H1 (cell line): ENCODE data around the gene POLR1C. TPM values are rescaled to one million over a fixed set of nuclear protein-coding genes. Genes with fewer than 3 reads are reported as not detected.

Experiments
- CTCF ChIA-PET: fragments of 300-600 bp; sonication (Branson Sonifier 250); formaldehyde crosslinking; loops from one replicate; lab custom pipeline; 2021; ENCODE audit not compliant: partially characterized antibody; lab: Charles Lee
- POLR2A ChIA-PET: fragments of 300-600 bp; sonication (Branson Sonifier 250); formaldehyde crosslinking; loops from one replicate; lab custom pipeline; 2021; ENCODE audit warnings: inconsistent platforms; ENCODE audit not compliant: partially characterized antibody; lab: Charles Lee
- DNase-seq, 2 experiments: peaks; one replicate each; pipeline versions ENCODE4 v3.0.0 to v3.0.0-alpha.2; 2010 to 2022; ENCODE audit warnings: low spot score in 2 of 2, low read depth in 1 of 2, mixed read lengths in 1 of 2
- FAIRE-seq: peaks from 2 replicates; lab custom pipeline; 2011; peaks lifted over from hg19 to GRCh38; lab: Jason Lieb, UNC
- H2AFZ ChIP-seq: 2 replicates; pipeline ENCODE4 v1.8.1; 2012; ENCODE audit warnings: low read length, inconsistent platforms
- H2AK5ac ChIP-seq: 2 replicates; pipeline ENCODE4 v1.6.1; 2013; ENCODE audit warnings: low read depth, low read length
- H2BK120ac ChIP-seq: replicated peaks from 2 replicates; pipeline ENCODE3; 2013; ENCODE audit warnings: low read depth, low read length, inconsistent platforms
- H2BK12ac ChIP-seq: 2 replicates; pipeline ENCODE4 v1.6.1; 2013; ENCODE audit warnings: low read depth, low read length
- H2BK15ac ChIP-seq: 2 replicates; pipeline ENCODE4 v1.6.1; 2013; ENCODE audit warnings: low read length
- H2BK20ac ChIP-seq: 2 replicates; pipeline ENCODE4 v1.6.1; 2013; ENCODE audit warnings: low read length
- H2BK5ac ChIP-seq: 2 replicates; pipeline ENCODE4 v1.6.1; 2013; ENCODE audit warnings: low read depth, low read length
- H3K14ac ChIP-seq: 2 replicates; pipeline ENCODE4 v1.6.1; 2013; ENCODE audit warnings: inconsistent platforms; ENCODE audit not compliant: insufficient read length
- H3K18ac ChIP-seq: 2 replicates; pipeline ENCODE4 v1.6.1; 2013; ENCODE audit warnings: low read length; ENCODE audit errors: extremely low read depth
- H3K23ac ChIP-seq: 2 replicates; pipeline ENCODE4 v1.6.1; 2013; ENCODE audit warnings: inconsistent platforms; ENCODE audit not compliant: insufficient read length
- H3K23me2 ChIP-seq: 2 replicates; pipeline ENCODE4 v1.6.1; 2013; ENCODE audit warnings: low read depth, low read length
- H3K27ac ChIP-seq: 2 replicates; pipeline ENCODE4 v1.6.1; 2011; ENCODE audit warnings: low read depth, low read length, inconsistent platforms
- H3K27me3 ChIP-seq, 4 experiments: replicated peaks in 1 of 4; 1 replicate in 1 of 4; 2 replicates in 3 of 4; pipeline versions ENCODE4 v1.6.1 to v1.8.1; 2011 to 2013; ENCODE audit warnings: low read length in 3 of 4, mild to moderate bottlenecking in 3 of 4, inconsistent platforms in 2 of 4, mixed read lengths in 2 of 4, moderate library complexity in 1 of 4; ENCODE audit not compliant: control insufficient read depth in 3 of 4, insufficient read depth in 3 of 4; ENCODE audit errors: extremely low read depth in 1 of 4
- H3K36me3 ChIP-seq, 4 experiments: 2 replicates each; pipeline versions ENCODE4 v1.6.1 to v1.8.1; 2011 to 2013; ENCODE audit warnings: mild to moderate bottlenecking in 4 of 4, low read length in 3 of 4, moderate library complexity in 2 of 4, control low read depth in 1 of 4, inconsistent platforms in 1 of 4; ENCODE audit not compliant: insufficient read depth in 4 of 4, control insufficient read depth in 2 of 4
- H3K4ac ChIP-seq: replicated peaks from 2 replicates; pipeline ENCODE3; 2013; ENCODE audit warnings: low read length, low read depth, mixed read lengths, inconsistent platforms; ENCODE audit not compliant: insufficient read length
- H3K4me1 ChIP-seq, 4 experiments: replicated peaks in 1 of 4; 1 replicate in 1 of 4; 2 replicates in 3 of 4; pipeline versions ENCODE4 v1.6.1 to v1.8.1; 2011 to 2013; ENCODE audit warnings: low read length in 3 of 4, inconsistent platforms in 2 of 4, mixed read lengths in 1 of 4; ENCODE audit not compliant: insufficient read depth in 4 of 4, control insufficient read depth in 3 of 4
- H3K4me2 ChIP-seq, 2 experiments: 2 replicates each; pipeline versions ENCODE4 v1.6.1 to v1.8.1; 2011 to 2013; ENCODE audit warnings: low read depth in 2 of 2, low read length in 2 of 2, control low read depth in 1 of 2, inconsistent platforms in 1 of 2, mild to moderate bottlenecking in 1 of 2; ENCODE audit not compliant: insufficient read depth in 1 of 2
- H3K4me3 ChIP-seq, 4 experiments: fragments of 200-600, 300-600 bp in 1 of 4; sonication (generic), shearing (Covaris generic), sonication (Bioruptor Twin) in 1 of 4; 2 replicates each; pipeline versions ENCODE4 v1.5.1 to v1.8.1; 2011 to 2016; ENCODE audit warnings: low read length in 4 of 4, low read depth in 3 of 4, control low read depth in 2 of 4, inconsistent platforms in 2 of 4, mild to moderate bottlenecking in 2 of 4, mixed read lengths in 1 of 4, moderate library complexity in 1 of 4; ENCODE audit not compliant: insufficient read depth in 2 of 4; ENCODE audit errors: extremely low read depth in 1 of 4
- H3K56ac ChIP-seq: replicated peaks from 2 replicates; pipeline ENCODE3; 2013; ENCODE audit warnings: low read depth, mild to moderate bottlenecking, mixed read lengths, low read length, inconsistent platforms; ENCODE audit not compliant: insufficient read length
- H3K79me1 ChIP-seq: 2 replicates; pipeline ENCODE4 v1.6.1; 2013; ENCODE audit warnings: low read depth, low read length, control low read depth
- H3K79me2 ChIP-seq, 2 experiments: 2 replicates each; pipeline versions ENCODE4 v1.6.1 to v1.8.1; 2012 to 2013; ENCODE audit warnings: low read length in 2 of 2, mild to moderate bottlenecking in 2 of 2, inconsistent platforms in 1 of 2; ENCODE audit not compliant: insufficient read depth in 2 of 2, control insufficient read depth in 1 of 2
- H3K9ac ChIP-seq, 4 experiments: replicated peaks in 1 of 4; 1 replicate in 1 of 4; 2 replicates in 3 of 4; pipeline versions ENCODE4 v1.6.1 to v1.8.1; 2011 to 2013; ENCODE audit warnings: low read depth in 3 of 4, low read length in 3 of 4, control low read depth in 2 of 4, mild to moderate bottlenecking in 2 of 4, moderate library complexity in 2 of 4, inconsistent platforms in 1 of 4; ENCODE audit errors: extremely low read depth in 1 of 4
- H3K9me3 ChIP-seq, 2 experiments: 2 replicates each; pipeline versions ENCODE4 v1.6.1 to v1.8.1; 2012 to 2013; ENCODE audit warnings: mild to moderate bottlenecking in 2 of 2, moderate library complexity in 2 of 2, control low read depth in 1 of 2, inconsistent platforms in 1 of 2, low read depth in 1 of 2, low read length in 1 of 2, mixed read lengths in 1 of 2; ENCODE audit not compliant: insufficient read depth in 2 of 2
- H4K20me1 ChIP-seq, 2 experiments: replicated peaks in 1 of 2; 2 replicates each; pipeline versions ENCODE3 to v1.8.1; 2011 to 2013; ENCODE audit warnings: inconsistent platforms in 2 of 2, low read length in 2 of 2, mild to moderate bottlenecking in 1 of 2; ENCODE audit not compliant: insufficient read depth in 2 of 2, control insufficient read depth in 1 of 2
- H4K5ac ChIP-seq: 2 replicates; pipeline ENCODE4 v1.6.1; 2013; ENCODE audit warnings: low read length, low read depth, mixed read lengths, inconsistent platforms; ENCODE audit not compliant: insufficient read length
- H4K8ac ChIP-seq: 2 replicates; pipeline ENCODE4 v1.8.0; 2013; ENCODE audit warnings: mild to moderate bottlenecking, moderate library complexity, low read length, inconsistent platforms; ENCODE audit not compliant: insufficient read depth; ENCODE audit errors: extremely low read depth
- H4K91ac ChIP-seq: replicated peaks from 2 replicates; pipeline ENCODE3; 2013; ENCODE audit warnings: low read length, mixed read lengths, inconsistent platforms; ENCODE audit not compliant: insufficient read length
- ASH2L ChIP-seq: fragments of 200-600, 300-600 bp; sonication (generic); IDR thresholded peaks from one replicate; pipeline ENCODE4 v1.7.1; 2017; ENCODE audit warnings: low read length
- BACH1 ChIP-seq: IDR thresholded peaks from 2 replicates; pipeline ENCODE4 v1.6.1; 2012; ENCODE audit warnings: low read length, improper control_type of control experiment
- BRCA1 ChIP-seq: IDR thresholded peaks from 2 replicates; pipeline ENCODE4 v1.6.1; 2012; ENCODE audit warnings: low read depth, low read length, improper control_type of control experiment
- EGR1 ChIP-seq: IDR thresholded peaks from 2 replicates; pipeline ENCODE4 v1.6.1; 2011; ENCODE audit warnings: low read depth, low read length, borderline replicate concordance
- GABPA ChIP-seq: IDR thresholded peaks from 2 replicates; pipeline ENCODE4 v1.6.1; 2011; ENCODE audit warnings: mild to moderate bottlenecking, low read length, moderate library complexity, borderline replicate concordance; ENCODE audit not compliant: insufficient read depth
- HDAC2 ChIP-seq, 2 experiments: fragments of 300-600 bp in 1 of 2; sonication (generic) in 1 of 2; IDR thresholded peaks; 2 replicates each; pipeline ENCODE4 v1.6.1; 2011 to 2012; ENCODE audit warnings: low read depth in 2 of 2, low read length in 2 of 2, mild to moderate bottlenecking in 2 of 2, moderate library complexity in 2 of 2, borderline replicate concordance in 1 of 2, inconsistent platforms in 1 of 2
- PHF8 ChIP-seq: fragments of 200-600 bp; sonication (generic); conservative IDR thresholded peaks from 2 replicates; pipeline ENCODE4 v1.7.1; 2012; ENCODE audit warnings: low read depth, mild to moderate bottlenecking, inconsistent platforms, low read length, moderate library complexity
- RAD21 ChIP-seq, 2 experiments: IDR thresholded peaks in 1 of 2; conservative IDR thresholded peaks in 1 of 2; 2 replicates each; pipeline ENCODE4 v1.6.1; 2011; ENCODE audit warnings: low read depth in 2 of 2, low read length in 2 of 2, improper control_type of control experiment in 1 of 2, inconsistent platforms in 1 of 2, mild to moderate bottlenecking in 1 of 2, moderate library complexity in 1 of 2
- RXRA ChIP-seq: IDR thresholded peaks from 2 replicates; pipeline ENCODE4 v1.6.1; 2011; ENCODE audit warnings: low read depth, mild to moderate bottlenecking, low read length, moderate library complexity; ENCODE audit not compliant: insufficient read depth
- TBP ChIP-seq: IDR thresholded peaks from 2 replicates; pipeline ENCODE4 v1.6.1; 2011; ENCODE audit warnings: low read depth, low read length, improper control_type of control experiment
- TEAD4 ChIP-seq: IDR thresholded peaks from 2 replicates; pipeline ENCODE4 v1.6.1; 2012; ENCODE audit warnings: low read depth, low read length, inconsistent platforms, mixed read lengths
- WGBS, 2 experiments: shearing (Covaris generic) in 1 of 2; methylation state at CpG; one replicate each; pipeline versions ENCODE4 v1.1.6 to v1.1.7; 2013 to 2015; ENCODE audit warnings: low lambda C conversion rate in 2 of 2, mixed read lengths in 2 of 2, inconsistent platforms in 1 of 2, low coverage in 1 of 2, missing lambda C conversion rate in 1 of 2; ENCODE audit not compliant: insufficient replicate concordance in 2 of 2, insufficient coverage in 1 of 2, insufficient read length in 1 of 2; ENCODE audit errors: extremely low coverage in 1 of 2, missing lambda C conversion rate in 1 of 2; 5-methylcytosine and 5-hydroxymethylcytosine counted together
- polyA plus RNA-seq, 7 experiments: library from polyadenylated mRNA; depleted of rRNA in 3 of 7; stranded (reverse) in 5 of 7; unstranded in 2 of 7; fragments of >200 nt in 5 of 7; fragments of 200-250 nt in 2 of 7; gene quantifications; 1 replicate in 5 of 7; 2 replicates in 1 of 7; 4 replicates in 1 of 7; pipeline versions ENCODE4 v1.2.1 to v1.2.3, GENCODE V29; 2011 to 2013; ENCODE audit warnings: missing spikeins in 2 of 7, mixed read lengths in 2 of 7
- total RNA-seq: library from RNA; stranded (reverse); fragmentation: NEBNext Ultra II Directional; extraction: Animal tissue kit (Norgen Biotek cat#: 25700); gene quantifications from 2 replicates; pipeline ENCODE4 v1.2.1, GENCODE V29; 2021

Gene POLR1C
- total and polyA plus RNA-seq, 2 of the 8 experiments (the other 6 are each of a cell fraction or from before 2014, with no cell fraction given) = 42.9 to 49.6 TPM

DNA sequence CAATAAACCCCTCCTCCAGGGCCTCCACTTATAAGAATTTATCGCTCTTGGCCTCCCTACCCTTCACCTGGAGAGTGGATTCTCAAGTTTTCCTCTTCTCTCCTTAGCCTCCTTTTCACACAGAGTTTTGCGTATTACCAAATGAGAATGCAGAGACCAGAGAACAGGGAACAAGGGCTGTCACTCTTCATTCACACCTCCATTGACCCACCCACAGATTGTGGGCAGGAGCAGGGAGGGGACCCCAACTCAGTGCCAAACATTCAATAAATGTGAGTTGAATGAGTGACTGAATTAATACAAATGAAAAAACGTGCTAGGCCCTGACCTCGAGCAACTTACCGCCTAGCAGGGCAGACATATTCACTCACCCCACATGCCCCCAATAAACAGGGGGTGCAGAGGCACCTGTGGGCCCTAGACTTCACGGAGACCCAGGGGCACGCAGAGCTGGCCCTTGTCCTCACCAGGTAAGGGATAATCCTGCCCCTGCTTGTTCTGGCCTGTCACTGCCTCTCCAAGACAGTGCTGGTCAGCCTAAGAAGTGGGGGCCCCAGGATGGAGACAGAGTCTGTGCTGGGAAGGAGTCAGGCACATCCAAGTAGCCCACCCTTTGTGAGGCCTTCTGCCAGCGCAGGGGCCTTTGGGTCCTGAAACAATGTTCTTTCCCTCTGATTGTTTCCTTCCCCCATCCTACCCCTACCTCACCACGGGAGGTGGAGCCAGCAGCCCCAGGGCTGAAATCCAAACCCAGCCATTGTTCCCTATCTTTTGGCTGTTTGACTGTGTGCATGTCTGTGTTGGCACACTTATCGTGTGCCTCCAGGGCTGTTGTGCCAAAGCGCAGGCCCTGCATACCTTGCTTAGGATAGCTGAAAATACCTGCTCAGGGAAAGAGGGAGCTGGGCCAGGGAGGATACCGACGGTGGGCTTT is 47.9 kb upstream of the POLR1C start:
- no peaks in the 10 kb centered on the region for H3K9me3 ChIP-seq
- CTCF ChIA-PET = interaction anchor here (0.6 to 32.9 kb wide), 8 partner anchors 10 to 178 kb away, joined by 3 to 536 read pairs (median 4); partner anchors contain the start of genes DLK2 and LRRC73
- H3K14ac ChIP-seq = no peak overlapping the region
- H3K18ac ChIP-seq = peak overlapping the region; percentile 24
- no peak overlapping the region for H3K4me3 ChIP-seq
- no peak overlapping the region for H2BK12ac ChIP-seq
- peak overlapping the region; percentile 15; the same call in 1 of the 2 replicates for H2BK20ac ChIP-seq
- H3K27me3 ChIP-seq = no peaks in the 10 kb centered on the region
- H3K9ac ChIP-seq = no peak overlapping the region; a peak in 1 of 7 replicates
- DNase-seq = no peak
- no peaks in the 10 kb centered on the region for H3K79me2 ChIP-seq
- H3K56ac ChIP-seq = no peak overlapping the region
- H2BK120ac ChIP-seq = no peak overlapping the region
- no peak overlapping the region for H2AK5ac ChIP-seq
- POLR2A ChIA-PET = interaction anchor here (0.7 to 1.5 kb wide), 5 partner anchors 8 to 27 kb away, joined by 3 to 5 read pairs (median 3); partner anchors contain the start of gene TJAP1
- H4K91ac ChIP-seq = no peak overlapping the region
- no peak overlapping the region for H2BK5ac ChIP-seq
- H3K27ac ChIP-seq = no peak overlapping the region
- H4K20me1 ChIP-seq = no peaks in the 10 kb centered on the region
- peaks cover 0 to 8% (median 5%) of the 10 kb centered on the region in 4 experiments; a peak in 4 of 7 replicates for H3K4me1 ChIP-seq
- H2BK15ac ChIP-seq = peak overlapping the region; percentile 81; the same call in 1 of the 2 replicates
- peak overlapping the region in 1 of 2 experiments; percentile 5; a peak in 1 of 4 replicates for H3K4me2 ChIP-seq
- peak overlapping the region; percentile 78 for H4K8ac ChIP-seq
- H3K23me2 ChIP-seq = no peaks in the 10 kb centered on the region
- peak overlapping the region; percentile 49 for H3K4ac ChIP-seq
- no peaks in the 10 kb centered on the region for H3K79me1 ChIP-seq
- no peak for FAIRE-seq
- H3K23ac ChIP-seq = no peak overlapping the region
- 84% methylated on average over 13 of the region's 13 CpGs; no CpG with 5 or more reads in 1 of the 2 experiments for WGBS, 2 experiments
- H2AFZ ChIP-seq = peak overlapping the region; percentile 97
- H4K5ac ChIP-seq = no peak overlapping the region
- no peaks in the 10 kb centered on the region for H3K36me3 ChIP-seq
- no peak for TF ChIP-seq TBP
- TF ChIP-seq ASH2L = no peak
- TF ChIP-seq TEAD4 = no peak
- no peak for TF ChIP-seq RAD21 (IDR thresholded peaks at IDR 0.05 in 1 of 2, conservative IDR thresholded peaks at IDR 0.05 in 1 of 2; ENCODE audit: low read depth in 2 of 2, low read length in 2 of 2)
- no peak for TF ChIP-seq BACH1
- TF ChIP-seq RXRA = no peak
- no peak for TF ChIP-seq BRCA1
- TF ChIP-seq EGR1 = no peak
- no peak for TF ChIP-seq PHF8
- no peak for TF ChIP-seq HDAC2 (IDR thresholded peaks at IDR 0.05; ENCODE audit: borderline replicate concordance in 1 of 2, low read depth in 2 of 2, low read length in 2 of 2)
- no peak for TF ChIP-seq GABPA
